Omental fat pad (tissue), 4 donors: Measurements from ENCODE around the gene KIR2DL4. TPM values are rescaled to one million over a fixed set of nuclear protein-coding genes. Genes with fewer than 3 reads are reported as not detected.

Source experiments
- ATAC-seq: fragments of 150-250 bp; one replicate; pipeline ENCODE4 v1.9.1; 2016; ENCODE audit warnings: mild to moderate bottlenecking, moderate library complexity; ENCODE audit not compliant: low FRiP score
- DNase-seq: peaks from one replicate; pipeline ENCODE4 v3.0.0-alpha.2; 2019; ENCODE audit warnings: low spot score
- CTCF ChIP-seq, 3 donors: fragments of 450-650 bp; IDR thresholded peaks; one replicate each; pipeline ENCODE4 v1.5.1; 2016 to 2017; ENCODE audit warnings: antibody characterized with exemption in 3 of 3, mild to moderate bottlenecking in 3 of 3, moderate library complexity in 2 of 3
- total RNA-seq, 4 donors: library from RNA; depleted of rRNA; stranded (reverse); fragments of >200 nt; gene quantifications; one replicate each; pipeline ENCODE4 v1.1.0, GENCODE V29; 2016

Gene KIR2DL4
- total RNA-seq, 4 donors from 2014 or later, result 0.72 TPM; not detected in 3

GRCh38 chr19:54790711-54791110, 12.7 kb upstream of the KIR2DL4 start:
- TF ChIP-seq CTCF (IDR thresholded peaks at IDR 0.05), result no peak
- DNase-seq (no peak), ATAC-seq (no peak)

- no peak for TF ChIP-seq CTCF (IDR thresholded peaks at IDR 0.05)
- DNase-seq, result no peak
- ATAC-seq, result no peak
These were observed 11.9 kb upstream of the KIR2DL4 start for GRCh38 chr19:54791476-54791875.

GRCh38 chr19:54792814-54793213, 10.6 kb upstream of the KIR2DL4 start:
- ATAC-seq (no peak), DNase-seq (no peak)
- TF ChIP-seq CTCF (IDR thresholded peaks at IDR 0.05), result no peak

- ATAC-seq (no peak), DNase-seq (no peak)
- no peak for TF ChIP-seq CTCF (IDR thresholded peaks at IDR 0.05)
These were observed 7.7 kb upstream of the KIR2DL4 start for GRCh38 chr19:54795758-54796157.

- ATAC-seq, result no peak
- no peak for DNase-seq
- no peak for TF ChIP-seq CTCF (IDR thresholded peaks at IDR 0.05)
These were observed 691 bp downstream of the KIR2DL4 start for GRCh38 chr19:54804101-54804500.

- ATAC-seq (no peak), DNase-seq (no peak)
- no peak for TF ChIP-seq CTCF (IDR thresholded peaks at IDR 0.05)
These were observed 1.2 kb downstream of the KIR2DL4 start for GRCh38 chr19:54804571-54804970.

GRCh38 chr19:54805665-54806515, 2.5 kb downstream of the KIR2DL4 start:
- DNase-seq (no peak), ATAC-seq (no peak)
- no peak for TF ChIP-seq CTCF (IDR thresholded peaks at IDR 0.05)
